Cardiac muscle cell (in vitro differentiated cells and primary cell): ENCODE measurements around the gene LPAR2. TPM values are rescaled to one million over a fixed set of nuclear protein-coding genes. Genes with fewer than 3 reads are reported as not detected.
A peak's percentile ranks its signal among the peaks of the same experiment; 100 is the strongest.

Source experiments
- DNase-seq, 2 donors: peaks; one replicate each; pipeline versions ENCODE4 v3.0.0 to v3.0.0-alpha.2; 2010 to 2017; ENCODE audit warnings: low read depth in 1 of 2, low spot score in 1 of 2
- H3K27ac ChIP-seq: fragments of 200-600 bp; sonication (generic); 2 replicates; pipeline ENCODE4 v1.5.1; 2016
- H3K27me3 ChIP-seq: fragments of 200-600 bp; sonication (generic); 2 replicates; pipeline ENCODE4 v1.6.0; 2016; ENCODE audit warnings: control low read depth
- H3K36me3 ChIP-seq: fragments of 200-600 bp; sonication (generic); 2 replicates; pipeline ENCODE4 v1.5.1; 2016; ENCODE audit warnings: control low read depth
- H3K4me1 ChIP-seq: fragments of 200-600 bp; sonication (generic); 2 replicates; pipeline ENCODE4 v1.8.1; 2017; ENCODE audit warnings: low read depth, mild to moderate bottlenecking, mixed run types
- H3K4me3 ChIP-seq: fragments of 200-600 bp; sonication (generic); 2 replicates; pipeline ENCODE4 v1.5.1; 2016; ENCODE audit warnings: mild to moderate bottlenecking
- H3K9me3 ChIP-seq: fragments of 200-600 bp; sonication (generic); 2 replicates; pipeline ENCODE4 v1.5.1; 2017; ENCODE audit warnings: low read depth, mild to moderate bottlenecking, control low read depth
- polyA plus RNA-seq: library from polyadenylated mRNA; unstranded; fragments of >200 nt; fragmentation: Nextera tagmentation; extraction: Ambion mirVana; gene quantifications from 2 replicates; pipeline ENCODE4 v1.2.1, GENCODE V29; 2016
- total RNA-seq: library from RNA; depleted of rRNA; stranded (reverse); fragments of >200 nt; gene quantifications from 2 replicates; pipeline ENCODE4 v1.2.3, GENCODE V29; 2016
- TF ChIP-seq, protein P1 (sequence below): IDR thresholded peaks from 2 replicates; pipeline ENCODE4 v1.5.1; 2012; ENCODE audit warnings: low read depth, mild to moderate bottlenecking, low read length

Gene LPAR2
- total and polyA plus RNA-seq, 2 experiments from 2014 or later = 39.9 to 56.6 TPM

DNA sequence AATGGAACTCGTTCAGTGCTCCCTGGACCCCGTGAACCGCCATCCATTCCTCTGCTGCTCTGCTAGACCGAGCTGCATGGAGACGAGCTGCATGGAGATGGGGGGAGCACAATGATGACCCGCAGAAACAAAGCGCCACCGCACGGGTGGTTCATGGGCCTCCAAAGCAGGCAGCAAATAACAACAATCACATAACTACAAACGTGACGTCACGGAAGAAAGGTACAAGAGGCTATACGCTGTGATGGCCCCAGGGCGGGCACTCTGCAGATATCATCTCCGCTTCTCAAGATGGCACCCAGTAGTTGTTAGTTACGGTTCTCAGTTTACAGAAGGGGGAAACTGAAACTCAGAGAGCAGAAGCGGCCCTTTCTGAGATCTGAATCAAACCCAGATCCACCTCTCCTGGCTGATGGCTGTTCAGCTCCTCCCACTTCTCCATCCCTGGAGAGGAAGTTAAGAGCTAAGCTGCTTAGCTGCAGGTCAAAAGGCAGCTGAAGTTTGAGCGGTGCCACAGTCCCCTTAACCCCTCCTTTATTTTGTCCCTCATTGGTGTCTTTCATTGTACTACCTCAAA is 33.7 kb upstream of the LPAR2 start:
- no peak overlapping the region for H3K27ac ChIP-seq
- H3K4me1 ChIP-seq = peaks cover 4% of the 10 kb centered on the region
- H3K9me3 ChIP-seq = no peaks in the 10 kb centered on the region
- peaks cover 12% of the 10 kb centered on the region for H3K36me3 ChIP-seq
- TF ChIP-seq, protein P1, sequence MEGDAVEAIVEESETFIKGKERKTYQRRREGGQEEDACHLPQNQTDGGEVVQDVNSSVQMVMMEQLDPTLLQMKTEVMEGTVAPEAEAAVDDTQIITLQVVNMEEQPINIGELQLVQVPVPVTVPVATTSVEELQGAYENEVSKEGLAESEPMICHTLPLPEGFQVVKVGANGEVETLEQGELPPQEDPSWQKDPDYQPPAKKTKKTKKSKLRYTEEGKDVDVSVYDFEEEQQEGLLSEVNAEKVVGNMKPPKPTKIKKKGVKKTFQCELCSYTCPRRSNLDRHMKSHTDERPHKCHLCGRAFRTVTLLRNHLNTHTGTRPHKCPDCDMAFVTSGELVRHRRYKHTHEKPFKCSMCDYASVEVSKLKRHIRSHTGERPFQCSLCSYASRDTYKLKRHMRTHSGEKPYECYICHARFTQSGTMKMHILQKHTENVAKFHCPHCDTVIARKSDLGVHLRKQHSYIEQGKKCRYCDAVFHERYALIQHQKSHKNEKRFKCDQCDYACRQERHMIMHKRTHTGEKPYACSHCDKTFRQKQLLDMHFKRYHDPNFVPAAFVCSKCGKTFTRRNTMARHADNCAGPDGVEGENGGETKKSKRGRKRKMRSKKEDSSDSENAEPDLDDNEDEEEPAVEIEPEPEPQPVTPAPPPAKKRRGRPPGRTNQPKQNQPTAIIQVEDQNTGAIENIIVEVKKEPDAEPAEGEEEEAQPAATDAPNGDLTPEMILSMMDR = no peak
- H3K27me3 ChIP-seq = no peaks in the 10 kb centered on the region
- DNase-seq = no peak
- H3K4me3 ChIP-seq = no peak overlapping the region

DNA sequence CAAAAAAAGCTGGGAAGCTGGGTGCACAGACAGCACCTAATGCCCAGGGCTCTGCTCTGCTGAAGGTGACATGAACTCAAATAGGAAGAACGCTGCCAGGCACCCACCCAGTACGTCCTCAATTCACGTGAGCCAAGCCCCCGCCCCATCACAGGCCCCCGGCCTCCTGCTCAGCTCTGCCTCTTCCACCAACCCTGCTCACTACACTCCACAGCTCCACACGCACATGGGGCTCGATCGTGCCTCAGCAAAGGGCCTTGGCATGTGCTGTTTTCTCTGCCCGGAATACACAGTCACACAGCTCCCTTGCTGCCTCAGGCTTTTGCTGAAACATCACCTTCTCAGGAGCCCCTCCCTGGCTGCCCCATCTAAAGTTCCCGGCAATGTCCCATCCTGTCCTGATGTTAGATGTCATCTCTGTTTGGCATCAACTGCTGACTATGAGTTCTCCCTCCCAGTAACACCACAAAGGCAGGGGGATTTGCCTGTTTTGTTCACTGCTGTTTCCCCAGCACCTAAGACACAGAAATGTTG is 33.2 kb upstream of the LPAR2 start:
- Histone ChIP-seq H3K4me3 (no peak overlapping the region), H3K4me1 (peaks cover 4% of the 10 kb centered on the region), H3K9me3 (no peaks in the 10 kb centered on the region), H3K27me3 (no peaks in the 10 kb centered on the region), H3K27ac (no peak overlapping the region), H3K36me3 (peaks cover 12% of the 10 kb centered on the region)
- no peak for DNase-seq
- TF ChIP-seq, protein P1 = no peak

DNA sequence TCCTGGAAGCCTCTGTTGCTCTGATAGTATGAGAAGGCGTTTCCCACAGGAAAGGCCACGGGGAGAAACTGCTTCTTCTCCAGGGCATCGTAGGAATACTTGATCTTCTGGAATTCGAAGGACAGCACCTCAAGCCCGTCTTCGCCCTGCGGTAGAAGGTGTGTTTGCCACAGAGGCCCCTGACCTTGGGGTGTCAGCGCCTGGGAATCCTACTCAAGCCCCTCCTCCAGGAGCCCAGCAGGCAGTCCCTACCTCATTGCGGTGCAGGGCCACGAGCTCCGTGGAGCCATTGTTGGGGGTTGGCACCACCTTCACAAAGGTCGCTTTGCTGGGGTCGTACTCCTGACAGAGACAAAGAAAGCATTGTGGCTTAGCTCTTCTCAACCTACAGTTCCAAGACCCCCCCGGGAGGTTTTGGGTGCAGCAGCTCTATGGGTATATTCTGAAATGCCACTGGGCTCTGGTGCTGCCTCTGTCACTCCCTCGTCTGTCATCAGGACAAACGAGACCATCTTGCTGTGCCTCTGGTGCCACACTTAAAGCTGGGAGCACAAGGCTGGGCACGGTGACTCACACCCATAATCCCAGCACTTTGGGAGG is 31.7 kb upstream of the LPAR2 start:
- peaks cover 23% of the 10 kb centered on the region for H3K36me3 ChIP-seq
- no peak overlapping the region for H3K4me3 ChIP-seq
- no peak overlapping the region for H3K27ac ChIP-seq
- no peaks in the 10 kb centered on the region for H3K9me3 ChIP-seq
- DNase-seq = no peak
- H3K4me1 ChIP-seq = peaks cover 4% of the 10 kb centered on the region
- no peaks in the 10 kb centered on the region for H3K27me3 ChIP-seq
- TF ChIP-seq, protein P1 = no peak

DNA sequence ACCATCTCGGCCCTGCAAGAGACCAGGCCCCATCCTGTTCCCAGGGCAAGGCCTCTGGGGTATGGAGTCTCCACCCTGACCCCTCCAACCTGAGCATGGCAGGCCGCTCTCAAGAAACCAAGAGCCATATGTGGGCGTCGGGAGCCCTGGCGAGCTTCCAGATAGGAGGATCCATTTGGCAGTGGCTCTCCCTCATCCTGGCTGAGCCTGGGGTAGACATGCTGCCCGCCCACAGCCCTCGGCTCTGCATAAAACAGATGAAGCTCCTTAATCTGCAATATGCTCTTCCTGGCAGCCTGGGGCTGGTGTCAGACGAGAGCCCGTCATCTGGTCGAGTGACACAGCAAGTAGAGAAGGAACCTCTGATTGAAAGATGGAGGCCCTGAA is 29.4 kb upstream of the LPAR2 start:
- H3K27me3 ChIP-seq = no peaks in the 10 kb centered on the region
- DNase-seq = peak in 1 of 2 donors; percentile 14
- H3K4me3 ChIP-seq = no peak overlapping the region
- no peaks in the 10 kb centered on the region for H3K9me3 ChIP-seq
- no peak overlapping the region for H3K27ac ChIP-seq
- H3K36me3 ChIP-seq = peaks cover 37% of the 10 kb centered on the region
- H3K4me1 ChIP-seq = peaks cover 1% of the 10 kb centered on the region
- TF ChIP-seq, protein P1 = no peak

DNA sequence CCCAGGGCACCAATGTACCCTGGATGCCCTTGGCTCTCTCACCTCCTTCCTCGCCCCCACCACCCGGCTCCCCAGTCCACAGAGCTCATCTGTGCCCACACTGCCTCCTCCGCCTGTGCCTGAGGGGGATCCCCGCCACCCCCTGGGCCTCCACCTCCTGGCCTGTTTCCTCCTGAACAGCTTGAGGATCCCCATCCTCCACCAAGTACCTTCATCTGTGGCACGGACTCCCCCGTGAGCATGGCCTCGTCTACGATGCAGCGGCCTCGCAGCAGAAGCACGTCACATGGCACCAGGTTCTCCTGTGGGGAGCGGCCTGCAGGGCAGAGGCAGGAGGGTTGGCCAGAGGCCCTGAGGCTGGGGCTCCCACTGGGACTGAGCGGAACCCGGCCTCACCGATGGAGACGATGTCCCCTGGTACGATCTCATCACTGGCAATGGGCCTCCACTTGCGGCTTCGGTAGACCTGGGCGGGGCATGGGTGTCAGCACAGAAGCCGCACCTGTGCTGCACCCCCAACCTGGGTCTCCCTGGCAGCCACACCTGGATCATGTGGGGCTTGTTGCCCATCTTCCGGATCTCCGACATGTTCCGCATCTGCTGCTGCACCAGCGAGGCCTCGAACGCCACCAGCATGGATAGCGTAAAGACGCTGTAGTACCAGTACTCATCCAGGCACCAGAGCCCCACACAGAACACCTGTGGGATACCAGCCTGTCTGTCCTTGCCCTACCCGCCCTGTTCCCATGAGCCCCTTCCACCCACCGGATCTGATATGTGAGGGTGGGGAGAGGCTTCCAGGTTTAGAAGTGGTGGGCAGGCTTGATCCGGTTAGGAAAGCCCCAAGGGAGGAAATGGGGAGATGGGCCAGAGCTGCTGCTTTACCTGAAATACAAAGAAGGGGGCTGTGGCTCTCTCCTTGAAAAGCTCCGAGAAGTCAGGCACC is 28.7 kb upstream of the LPAR2 start:
- Histone ChIP-seq H3K4me3 (no peak overlapping the region), H3K27me3 (no peaks in the 10 kb centered on the region), H3K27ac (no peak overlapping the region), H3K4me1 (no peaks in the 10 kb centered on the region), H3K36me3 (peaks cover 37% of the 10 kb centered on the region), H3K9me3 (no peaks in the 10 kb centered on the region)
- no peak for DNase-seq
- TF ChIP-seq, protein P1 = no peak
